GM18508 (cell line): ENCODE data around the gene PRSS23.
"Not testable (repeated sequence)": the region's sequence is repeated elsewhere in the genome, so short reads cannot be mapped to it uniquely, and the experiment has no call there.

Source experiments
- ATAC-seq: cut with Tn5 transposase; IDR thresholded peaks from one replicate; pipeline ENCODE4 v1.9.1; 2021; ENCODE audit warnings: moderate number of reproducible peaks; ENCODE audit not compliant: insufficient read depth, unreplicated experiment

The PRSS23 gene

GRCh38 chr11:86800076-86800959 lies at the start of gene PRSS23:
PRSS23 (plus strand) TSS chr11:86800542; CDS start chr11:86807644, 7,102 bp downstream.
- ATAC-seq: no peak

GRCh38 chr11:86753459-86753858 lies 46.9 kb upstream of the PRSS23 start:
- ATAC-seq: no peak

- no peak for ATAC-seq
These were observed 45.2 kb upstream of the PRSS23 start for GRCh38 chr11:86755146-86755545.

GRCh38 chr11:86758171-86758570 lies 42.2 kb upstream of the PRSS23 start:
- no peak for ATAC-seq

- no peak for ATAC-seq
These were observed 39.8 kb upstream of the PRSS23 start for GRCh38 chr11:86760577-86760976.

GRCh38 chr11:86761978-86762377 lies 38.4 kb upstream of the PRSS23 start:
- no peak for ATAC-seq

GRCh38 chr11:86765203-86765602 lies 35.1 kb upstream of the PRSS23 start:
- no peak for ATAC-seq

- no peak for ATAC-seq
These were observed 34.5 kb upstream of the PRSS23 start for GRCh38 chr11:86765878-86766277.

- no peak for ATAC-seq
These were observed 31.1 kb upstream of the PRSS23 start for GRCh38 chr11:86769219-86769618.

- not testable (repeated sequence) for ATAC-seq
These were observed 29.8 kb upstream of the PRSS23 start for GRCh38 chr11:86770473-86771027.

GRCh38 chr11:86772999-86773398 lies 27.3 kb upstream of the PRSS23 start:
- ATAC-seq: no peak

- no peak for ATAC-seq
These were observed 26.7 kb upstream of the PRSS23 start for GRCh38 chr11:86773513-86774252.

GRCh38 chr11:86774417-86774816 lies 25.9 kb upstream of the PRSS23 start:
- no peak for ATAC-seq

GRCh38 chr11:86775361-86775760 lies 25.0 kb upstream of the PRSS23 start:
- ATAC-seq: no peak

- no peak for ATAC-seq
These were observed 18.8 kb upstream of the PRSS23 start for GRCh38 chr11:86781546-86781945.

- ATAC-seq: no peak
These were observed 17.6 kb upstream of the PRSS23 start for GRCh38 chr11:86782742-86783141.

- no peak for ATAC-seq
These were observed 16.7 kb upstream of the PRSS23 start for GRCh38 chr11:86783661-86784060.

- no peak for ATAC-seq
These were observed 16.1 kb upstream of the PRSS23 start for GRCh38 chr11:86784241-86784681.

GRCh38 chr11:86785576-86785975 lies 14.8 kb upstream of the PRSS23 start:
- no peak for ATAC-seq

- ATAC-seq: no peak
These were observed 13.3 kb upstream of the PRSS23 start for GRCh38 chr11:86787018-86787536.

- no peak for ATAC-seq
These were observed 12.7 kb upstream of the PRSS23 start for GRCh38 chr11:86787656-86788055.
